Putamen (tissue), 1 donor: ENCODE measurements around the gene ACTR1B.
"Not testable (repeated sequence)": the region's sequence is repeated elsewhere in the genome, so short reads cannot be mapped to it uniquely, and the experiment has no call there.

ENCODE experiments used
- DNase-seq: peaks from one replicate; pipeline ENCODE4 v3.0.0-alpha.2; 2016; ENCODE audit warnings: low spot score

The ACTR1B gene

DNA sequence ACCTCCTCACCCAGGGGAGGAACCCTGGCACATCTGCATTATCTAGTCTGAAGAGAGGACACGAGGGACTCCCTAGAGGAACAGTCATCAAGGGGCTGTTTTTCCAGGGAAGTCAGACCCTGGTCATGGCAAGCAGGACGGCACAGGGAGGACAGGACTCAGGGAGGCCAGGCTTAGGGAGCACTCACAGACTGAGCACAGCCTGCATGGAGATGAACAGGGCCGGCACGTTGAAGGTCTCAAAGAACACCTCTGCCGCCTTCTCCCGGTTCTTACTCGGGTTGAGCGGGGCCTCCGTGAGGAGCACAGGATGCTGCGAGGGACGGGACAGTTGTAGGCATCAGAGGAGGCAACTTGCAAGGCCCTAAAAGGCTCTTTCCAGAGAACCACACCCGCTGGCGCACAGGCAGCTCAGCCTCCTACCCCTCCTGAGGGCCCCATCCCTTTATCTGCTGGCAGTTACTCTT is 5.1 kb downstream of the ACTR1B start:
- no peak for DNase-seq

DNA sequence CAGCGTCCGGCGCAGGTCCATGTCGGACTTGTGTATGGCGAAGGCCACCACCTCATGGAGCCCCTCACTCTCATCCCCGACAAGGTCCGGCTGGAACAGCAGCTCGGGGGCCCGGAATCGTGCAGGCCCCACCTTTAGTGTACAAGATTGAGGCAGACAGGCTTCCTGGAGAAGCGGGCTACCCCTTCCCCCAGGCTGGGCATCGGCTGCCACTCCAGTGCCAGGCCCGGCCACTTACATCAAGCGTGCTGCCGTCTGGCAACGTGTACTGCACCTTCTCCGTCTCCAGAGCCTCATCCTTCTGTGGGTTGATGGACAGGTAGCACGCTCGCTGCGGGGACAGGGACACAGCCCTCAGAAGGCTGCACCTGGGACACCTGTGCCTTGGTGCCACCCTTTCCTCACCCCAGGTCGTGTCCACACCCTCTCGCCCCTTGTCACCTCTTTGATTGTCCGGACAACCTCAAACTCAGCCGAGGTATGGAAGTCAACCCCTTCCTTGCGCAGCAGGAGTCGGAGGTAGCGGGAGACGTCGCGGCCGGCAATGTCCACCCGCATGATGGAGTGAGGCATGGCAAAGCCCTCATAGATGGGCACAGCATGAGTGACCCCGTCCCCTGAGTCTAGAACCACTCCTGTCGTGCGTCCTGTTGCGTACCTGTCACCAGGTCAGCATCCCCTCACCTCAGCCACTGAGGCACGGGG is 5.7 kb downstream of the ACTR1B start:
- DNase-seq = no peak

DNA sequence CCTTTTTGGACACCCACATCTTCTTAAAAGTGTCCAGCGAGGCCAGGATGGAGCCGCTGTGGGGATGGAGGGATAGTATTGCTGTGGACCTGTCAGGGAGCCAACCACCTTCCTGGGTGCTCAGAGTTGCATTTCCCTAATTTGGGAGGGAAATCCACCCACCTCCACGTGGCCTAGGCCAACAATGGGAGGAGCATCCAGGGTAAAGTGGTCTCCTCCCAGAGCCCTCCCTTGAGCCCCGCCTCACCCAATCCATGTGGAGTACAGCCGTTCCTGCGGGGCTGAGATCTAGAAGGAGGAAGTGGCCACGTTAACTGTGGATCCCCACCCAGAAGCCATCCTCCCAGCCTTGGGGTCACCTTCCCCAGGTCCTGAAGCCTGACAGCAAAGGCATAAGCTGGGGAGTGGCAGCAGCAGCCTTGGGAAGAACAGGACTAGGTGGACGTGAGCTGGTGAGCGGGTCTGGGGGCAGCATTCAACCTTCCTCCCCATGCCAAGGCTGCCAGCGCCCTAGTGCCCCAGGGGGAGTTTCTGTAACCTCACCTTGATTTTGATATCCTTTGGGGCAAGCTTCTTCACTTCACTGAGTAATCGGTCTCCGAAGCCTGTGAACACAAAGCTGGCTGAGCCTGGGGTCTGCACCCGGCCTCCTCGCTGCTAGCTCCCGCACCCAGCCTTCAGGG is 6.8 kb downstream of the ACTR1B start:
- DNase-seq = no peak

DNA sequence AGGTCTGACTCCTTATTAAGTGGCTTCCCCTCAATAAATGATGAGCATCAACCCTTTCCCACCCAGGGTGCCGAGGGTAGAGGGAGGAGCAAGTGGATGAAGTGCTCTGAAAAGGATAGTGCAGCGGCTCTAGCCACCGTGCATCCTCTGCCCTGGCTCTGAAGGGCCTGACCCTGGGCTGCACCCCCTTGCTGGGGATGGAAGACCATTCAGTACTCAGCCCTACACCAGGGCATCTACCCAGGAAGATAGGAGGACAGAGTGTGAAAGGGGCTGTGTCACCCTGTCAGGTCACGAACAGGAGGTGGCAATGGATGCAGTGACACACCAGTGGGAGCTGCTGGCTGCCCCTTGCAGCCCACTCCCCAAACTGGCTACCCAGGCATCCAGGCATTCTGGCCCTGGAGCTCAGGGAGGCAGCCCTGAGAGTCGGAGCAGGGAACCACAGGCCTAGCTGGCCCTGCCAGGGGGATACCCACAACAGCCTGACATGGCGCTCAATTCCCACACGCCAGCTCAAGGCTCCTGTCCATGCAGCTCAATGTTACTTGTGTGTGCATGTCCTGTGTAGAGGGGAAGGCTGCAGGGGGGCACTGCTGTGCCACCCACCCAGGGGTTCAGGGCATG is 7.6 kb downstream of the ACTR1B start:
- no peak for DNase-seq

DNA sequence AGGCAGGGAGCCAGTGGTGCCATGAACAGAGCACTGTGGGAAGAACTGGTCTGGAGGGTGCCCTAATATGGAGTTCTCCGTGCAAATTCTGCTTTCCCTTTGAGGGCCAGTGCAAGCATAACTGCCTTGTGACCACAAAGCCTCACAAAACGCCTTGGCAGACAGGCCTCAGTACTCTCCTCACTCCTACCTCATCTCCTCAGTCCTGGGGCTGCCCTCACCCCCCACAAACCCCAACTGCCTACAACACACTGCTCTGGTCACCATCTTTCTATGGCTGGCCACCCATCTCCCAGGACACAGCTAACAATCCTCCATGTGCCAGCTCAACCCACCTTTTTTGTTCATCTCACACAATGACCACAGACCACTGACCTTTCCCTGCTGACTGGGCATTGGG is 9.1 kb downstream of the ACTR1B start:
- DNase-seq = no peak

DNA sequence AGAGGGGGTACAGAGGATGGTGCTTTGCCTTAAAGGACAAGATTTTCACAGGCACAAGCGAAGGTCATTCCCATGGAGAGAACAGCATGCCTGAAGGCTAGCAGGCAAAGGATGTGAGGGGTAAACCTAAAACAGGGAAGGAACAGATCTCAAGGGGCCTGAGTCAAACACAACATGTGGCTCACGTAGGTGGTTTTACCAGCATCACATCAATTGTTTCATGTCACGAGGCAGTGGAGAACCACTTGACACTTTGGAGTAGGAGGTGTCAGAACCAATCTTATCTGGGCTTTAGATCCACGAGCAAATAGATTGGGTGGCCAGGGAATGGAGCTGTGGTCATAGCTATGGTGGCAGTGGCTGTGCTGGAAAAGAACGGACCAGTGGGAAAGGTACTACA is 9.5 kb downstream of the ACTR1B start:
- no peak for DNase-seq

DNA sequence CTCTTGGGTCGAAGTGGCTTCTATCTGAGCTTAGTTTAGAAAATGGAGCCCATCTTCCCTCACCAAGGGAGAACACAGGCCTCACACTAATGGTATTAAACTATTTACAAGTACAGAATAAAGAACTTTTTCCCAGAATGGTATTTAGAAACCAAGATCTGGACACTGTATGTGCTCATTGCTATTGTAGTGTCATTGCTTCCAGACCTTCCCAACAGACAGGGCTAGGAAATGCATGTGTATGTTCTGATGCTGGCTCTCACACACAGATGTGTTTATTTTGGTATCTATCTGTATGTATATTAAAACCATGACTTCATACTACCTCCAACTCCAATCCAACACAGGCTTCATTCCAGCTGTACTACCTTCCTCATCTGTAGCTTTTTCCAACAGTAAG is 10.0 kb downstream of the ACTR1B start:
- no peak for DNase-seq

DNA sequence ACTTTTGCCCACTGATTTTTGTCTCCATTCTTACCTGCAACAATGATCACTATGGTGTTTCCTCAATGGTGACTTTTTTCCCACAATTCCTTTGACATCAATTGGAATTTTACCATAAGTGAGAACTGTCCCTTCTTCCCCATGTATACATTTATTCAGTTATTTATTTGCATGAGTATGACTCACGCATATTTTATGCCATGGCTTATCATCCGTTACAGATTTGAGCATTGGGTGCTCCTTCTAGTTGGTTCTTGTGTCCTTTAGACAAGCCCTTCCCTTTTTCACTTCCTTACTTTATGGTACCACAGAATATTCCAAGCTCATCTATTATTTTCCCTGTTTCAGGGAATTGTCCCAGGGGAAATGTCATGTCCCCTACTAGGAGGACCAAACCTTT is 10.4 kb downstream of the ACTR1B start:
- DNase-seq = no peak

DNA sequence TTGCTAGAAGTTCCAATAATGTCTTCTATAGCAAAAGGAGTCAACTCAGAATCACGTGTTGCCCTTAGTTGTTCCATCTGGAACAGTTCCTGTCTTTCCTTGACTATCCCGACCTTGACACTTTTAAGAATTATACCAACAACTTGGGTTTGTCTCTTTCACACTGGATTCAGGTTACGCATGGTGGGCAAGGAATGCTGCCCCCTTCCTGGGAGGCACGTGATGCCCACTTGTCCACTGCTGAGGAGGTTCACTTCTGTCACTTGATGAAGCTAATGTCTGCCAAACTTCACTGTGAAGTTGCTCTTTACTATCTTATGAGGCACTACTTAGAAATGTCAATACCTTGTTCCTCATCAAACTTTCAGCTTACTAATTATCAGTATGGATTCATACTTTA is 12.7 kb downstream of the ACTR1B start:
- DNase-seq = no peak

DNA sequence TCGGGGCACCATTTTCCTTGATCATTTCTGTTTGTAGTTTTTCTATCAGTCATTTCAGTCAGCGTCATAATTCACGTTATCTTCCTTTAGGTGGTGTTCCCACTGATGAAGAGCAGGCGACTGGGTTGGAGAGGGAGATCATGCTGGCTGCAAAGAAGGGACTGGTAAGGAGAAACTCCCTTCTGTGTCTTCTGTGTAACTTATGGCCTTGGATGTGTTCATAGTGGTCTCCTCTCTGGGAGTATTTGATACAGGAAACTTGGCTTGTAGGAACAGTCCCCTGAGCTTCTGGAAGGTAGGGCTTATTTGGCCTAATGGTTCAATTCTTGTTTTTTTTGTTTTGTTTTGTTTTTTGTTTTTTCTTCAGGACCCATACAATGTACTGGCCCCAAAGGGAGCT is 16.9 kb downstream of the ACTR1B start:
- DNase-seq = no peak

DNA sequence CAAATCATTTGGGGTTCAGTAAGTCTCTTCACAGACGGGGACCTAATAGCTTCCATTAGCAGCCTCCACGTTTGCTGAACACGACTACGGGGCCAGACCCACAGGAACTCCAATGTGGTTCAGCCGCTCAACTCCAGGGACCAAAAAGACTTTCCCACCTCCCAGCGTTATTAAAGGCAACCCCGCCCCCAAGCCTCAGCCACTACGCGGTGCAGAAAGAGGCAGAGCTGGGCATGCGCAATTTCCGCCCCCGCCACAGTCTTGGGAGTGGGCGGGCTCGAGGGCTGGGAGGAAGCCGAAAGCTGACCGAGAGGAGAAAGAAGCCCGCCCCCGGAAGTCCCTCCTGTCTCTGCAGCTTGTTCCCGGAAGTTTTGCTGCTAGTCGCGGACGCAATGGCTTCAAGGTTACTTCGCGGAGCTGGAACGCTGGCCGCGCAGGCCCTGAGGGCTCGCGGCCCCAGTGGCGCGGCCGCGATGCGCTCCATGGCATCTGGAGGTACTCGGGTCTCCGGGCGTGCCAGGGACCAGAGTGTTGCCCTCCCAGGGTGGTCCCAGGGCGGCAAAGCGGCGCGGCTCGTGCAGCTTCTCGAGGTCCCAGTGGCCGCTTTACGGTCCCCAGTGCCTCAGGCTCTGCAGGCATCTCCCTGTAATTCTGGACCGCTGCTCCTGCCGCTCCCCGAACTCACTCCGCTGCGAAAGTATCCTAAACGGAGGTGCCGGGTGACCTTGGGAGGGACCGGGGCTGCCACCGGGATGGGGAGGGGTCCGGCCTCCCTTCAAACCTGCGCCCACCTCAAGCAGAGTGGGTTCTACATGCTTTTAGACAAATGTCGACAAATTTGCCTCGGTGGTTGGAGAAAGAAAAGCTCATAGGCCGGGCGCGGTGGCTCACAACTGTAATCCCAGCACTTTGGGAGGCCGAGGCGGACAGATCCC is 17.9 kb downstream of the ACTR1B start, which contains the start of gene COX5B:
COX5B (plus strand) TSS at position 368 of the 935 bp plus-strand sequence; CDS start at position 393, 25 bp downstream.
- peak; percentile 99 for DNase-seq

DNA sequence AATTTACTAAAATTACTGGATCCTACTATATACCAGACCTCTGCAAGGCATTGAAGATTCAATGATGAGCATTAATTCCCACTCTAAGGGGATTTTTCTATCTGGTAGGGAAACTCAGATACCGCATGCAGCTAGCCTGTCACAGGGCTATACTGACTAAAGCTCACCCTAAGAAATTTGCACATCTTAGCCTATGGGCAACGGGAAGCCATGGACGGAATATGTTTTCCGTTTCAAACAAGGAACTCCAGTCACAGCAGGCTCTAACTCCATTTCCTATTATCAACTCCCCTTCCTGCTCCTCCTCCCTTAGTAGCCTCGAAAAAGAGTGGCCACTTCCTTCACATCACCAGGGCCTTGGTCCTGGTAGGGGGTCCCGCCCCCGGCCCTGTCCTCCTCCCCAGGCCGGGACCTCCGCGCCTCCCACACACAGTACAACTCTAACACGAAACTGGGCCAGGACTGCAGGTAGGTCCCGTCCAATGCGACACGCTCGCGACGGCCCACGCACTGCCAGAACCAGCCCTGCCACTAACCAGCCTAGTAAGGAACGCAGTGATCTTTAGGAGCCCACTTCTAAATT is 18.6 kb downstream of the ACTR1B start:
- DNase-seq = no peak

DNA sequence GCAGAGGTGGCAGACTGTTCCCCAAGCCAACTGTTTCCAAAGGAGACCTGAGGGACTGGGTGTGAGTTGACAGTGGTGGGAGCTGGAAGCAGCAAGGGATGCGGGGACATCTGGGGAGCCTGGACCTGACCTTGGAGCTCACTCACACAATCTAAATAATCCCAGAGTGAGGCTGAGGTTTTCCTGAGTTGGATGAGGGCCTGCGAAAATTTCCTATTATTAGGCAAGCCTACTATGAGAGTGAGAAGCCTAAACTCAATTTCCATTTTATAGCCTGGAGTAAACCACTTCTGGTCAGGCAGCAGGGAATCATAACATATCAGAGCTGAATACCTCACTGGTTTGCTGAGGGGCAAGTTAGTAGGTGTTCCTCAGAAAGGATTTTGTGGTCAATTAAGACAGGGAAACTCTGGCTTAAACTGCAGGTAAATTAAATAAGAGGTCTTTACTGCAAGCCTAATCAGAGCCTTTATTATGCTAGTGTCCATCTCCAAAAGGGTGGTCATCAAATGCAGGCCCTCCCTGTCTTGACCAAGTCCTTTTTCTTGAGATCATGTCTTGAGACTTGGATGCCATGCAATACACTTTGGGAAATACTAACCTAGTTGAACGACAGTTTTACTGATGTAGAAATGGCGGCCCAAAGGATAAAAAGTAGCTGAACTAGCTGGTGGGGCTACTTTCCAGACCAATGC is 19.7 kb downstream of the ACTR1B start:
- DNase-seq = no peak

DNA sequence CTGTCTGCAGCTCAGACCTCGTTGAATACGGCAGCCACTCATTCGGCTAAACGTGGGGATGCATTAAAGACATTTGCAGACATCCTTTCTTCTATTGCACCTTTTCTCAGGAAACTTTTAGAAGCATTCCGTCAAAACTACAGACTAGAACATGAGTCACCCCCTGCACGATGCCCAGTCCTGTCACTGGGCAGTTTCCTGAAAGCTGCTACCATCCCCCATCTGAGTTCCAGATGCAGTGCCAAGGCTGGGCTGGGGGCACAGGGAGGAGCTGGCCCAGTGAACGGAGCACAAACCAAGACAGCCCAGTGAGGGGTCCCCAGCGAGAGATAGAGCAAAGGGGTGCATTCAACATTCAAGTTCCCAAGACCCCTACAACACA is 37.8 kb downstream of the ACTR1B start:
- not testable (repeated sequence) for DNase-seq

DNA sequence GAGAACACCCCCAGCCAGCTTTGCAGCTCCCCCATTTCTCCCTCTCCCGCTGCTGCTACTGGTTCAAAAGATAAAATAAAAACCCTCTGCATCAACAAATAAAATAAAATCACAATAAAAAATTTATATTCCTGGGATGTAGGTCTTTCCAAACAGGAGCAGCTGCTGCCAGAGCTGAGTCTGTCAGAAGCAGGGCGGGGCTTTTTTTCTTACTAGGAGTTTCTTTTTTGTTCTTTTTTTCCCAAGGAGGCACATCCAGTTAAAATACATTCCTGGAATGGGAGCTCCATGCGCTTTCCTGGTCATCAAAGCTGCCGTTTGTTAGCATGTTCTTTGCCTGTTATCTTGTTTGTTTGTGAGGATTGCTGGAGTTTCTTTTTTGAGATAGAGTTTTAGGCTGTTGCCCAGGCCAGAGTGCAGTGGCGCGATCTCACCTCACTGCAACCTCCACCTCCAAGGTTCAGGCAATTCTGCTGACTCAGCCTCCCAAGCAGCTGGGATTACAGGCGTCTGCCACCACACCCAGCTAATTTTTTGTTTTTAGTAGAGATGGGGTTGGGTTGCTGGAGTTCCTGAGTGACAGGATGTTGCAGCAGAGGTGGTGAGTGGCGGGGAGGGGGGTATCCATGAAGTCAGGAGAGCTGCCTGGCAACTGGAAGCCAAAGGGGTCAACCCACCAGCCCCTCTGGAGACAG is 38.3 kb downstream of the ACTR1B start:
- DNase-seq = not testable (repeated sequence)

DNA sequence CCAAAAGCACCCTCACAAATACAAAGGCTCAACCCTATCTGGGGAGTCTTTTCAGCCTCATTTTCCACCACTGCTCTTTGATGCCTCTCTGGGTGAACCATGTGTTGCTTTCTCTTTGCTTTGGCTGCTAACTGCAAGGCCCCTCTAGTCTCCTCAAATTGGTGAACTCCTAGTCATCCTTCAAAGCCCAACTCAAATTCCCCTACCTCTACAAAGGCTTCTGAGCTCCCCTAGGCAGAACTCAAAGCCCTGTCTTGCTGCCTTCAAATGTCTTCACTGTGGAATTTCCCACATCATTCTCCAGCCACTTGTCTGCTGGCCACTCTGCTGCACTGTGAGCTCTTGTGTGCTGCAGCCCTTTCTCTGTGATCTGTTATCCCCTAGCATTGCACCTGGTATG is 40.9 kb downstream of the ACTR1B start:
- not testable (repeated sequence) for DNase-seq

DNA sequence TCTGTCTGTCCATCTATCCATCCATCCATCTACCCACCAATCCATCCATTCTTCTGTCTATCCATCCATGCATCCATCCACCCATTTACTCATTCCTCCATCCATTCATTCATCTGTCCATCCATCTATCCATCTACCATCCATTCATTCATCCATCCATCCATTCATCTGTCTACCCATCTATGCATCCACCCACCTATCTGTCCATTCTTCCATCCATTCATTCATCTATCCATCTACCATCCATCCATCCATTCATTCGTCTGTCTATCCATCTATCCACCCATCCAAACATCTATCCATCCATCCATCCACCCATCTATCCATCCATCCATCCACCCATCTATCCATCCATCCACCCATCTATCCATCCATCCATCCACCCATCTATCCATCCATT is 43.4 kb downstream of the ACTR1B start:
- not testable (repeated sequence) for DNase-seq

DNA sequence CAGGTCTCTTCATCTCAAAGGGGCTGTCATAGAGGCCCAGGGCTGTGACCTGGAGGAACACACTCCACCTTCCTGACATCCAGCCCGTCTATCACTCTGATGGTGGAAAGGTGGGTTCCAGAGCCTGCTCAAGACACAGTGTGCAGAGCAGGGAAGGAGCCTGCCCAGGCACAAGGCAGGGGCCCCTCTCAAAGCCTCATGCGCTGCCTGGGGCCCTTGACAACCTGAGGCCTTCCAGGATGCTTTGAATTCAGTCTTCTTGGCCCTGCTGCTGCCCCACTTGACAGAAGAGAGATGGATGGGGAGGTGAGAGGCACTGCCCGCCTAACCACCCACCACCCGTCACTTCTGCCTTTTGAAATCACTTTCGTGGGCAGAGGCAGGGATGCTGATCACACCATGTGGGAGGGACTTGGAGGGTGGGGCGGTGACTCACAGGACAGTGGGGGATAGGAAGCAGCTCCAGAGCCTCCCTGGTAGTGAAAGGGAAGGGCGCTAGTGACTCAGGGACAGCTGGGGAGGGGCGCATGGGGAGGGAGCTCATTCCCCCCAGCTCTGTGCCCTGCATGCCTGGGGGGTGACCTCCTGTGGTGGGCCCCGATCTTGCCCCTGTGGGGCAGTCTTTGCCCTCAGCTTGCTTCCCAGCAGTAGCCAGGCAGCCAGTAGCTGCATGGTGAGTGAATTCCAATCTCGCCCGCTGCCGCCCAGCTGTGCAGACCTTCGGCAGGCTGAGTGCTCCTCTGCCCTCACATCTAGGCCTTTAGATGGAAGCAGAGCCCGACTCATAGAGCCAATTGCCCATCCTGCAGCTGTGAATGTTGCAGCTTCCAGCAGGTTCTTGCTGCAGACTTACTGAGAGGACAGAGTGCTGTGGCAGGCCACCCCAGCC is 44.7 kb downstream of the ACTR1B start:
- DNase-seq = not testable (repeated sequence)

DNA sequence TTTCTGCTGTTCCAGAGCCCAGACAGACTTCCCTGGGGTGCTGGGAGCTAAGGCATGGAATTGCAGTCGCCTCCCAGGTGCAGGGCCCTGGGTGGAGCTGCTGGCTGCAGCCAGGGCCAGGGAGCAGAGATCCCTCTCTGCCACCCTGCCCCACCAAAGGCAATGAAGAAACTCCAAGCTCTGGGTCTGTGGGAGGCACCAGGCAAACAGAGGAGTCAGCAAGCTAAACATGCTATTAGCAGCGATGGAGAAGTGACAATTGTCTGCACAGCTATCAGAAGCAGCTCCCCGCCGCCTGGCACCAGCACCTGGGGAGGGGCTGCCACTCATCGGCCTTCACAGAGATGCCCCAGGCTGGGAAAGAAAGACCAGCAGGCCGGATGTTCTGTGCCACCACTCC is 45.9 kb downstream of the ACTR1B start:
- no peak for DNase-seq
